SK-N-SH (cell line): Measurements from ENCODE around the gene SRCIN1. TPM values are rescaled to one million over a fixed set of nuclear protein-coding genes. Genes with fewer than 3 reads are reported as not detected.

Experiments
- CTCF ChIA-PET: fragments of 300-600, 350-600 bp; formaldehyde crosslinking; extraction: SDS; loops from one replicate; lab custom pipeline; 2021; lab: Yijun Ruan, JAX
- POLR2A ChIA-PET: fragments of 350-600 bp; sonication (Branson Sonifier 250); formaldehyde crosslinking; extraction: SDS; loops from one replicate; lab custom pipeline; 2020; ENCODE audit warnings: antibody characterized with exemption, inconsistent platforms; lab: Yijun Ruan, JAX
- DNase-seq: peaks from one replicate; pipeline ENCODE4 v3.0.0; 2012
- H2AFZ ChIP-seq: fragments of 200-600 bp; sonication (generic); 2 replicates; pipeline ENCODE4 v1.8.1; 2016; ENCODE audit warnings: antibody characterized with exemption, mild to moderate bottlenecking, low read depth
- H3F3A ChIP-seq: fragments of 200-600 bp; sonication (generic); replicated peaks from 2 replicates; pipeline ENCODE3; 2016; ENCODE audit warnings: antibody characterized with exemption, mild to moderate bottlenecking; ENCODE audit not compliant: insufficient read depth
- H3K27ac ChIP-seq, 2 experiments: fragments of 200-500 bp in 1 of 2; fragments of 200-600 bp in 1 of 2; sonication (Bioruptor generic) in 1 of 2; sonication (generic), shearing (Covaris generic) in 1 of 2; 2 replicates each; pipeline versions ENCODE4 v1.5.1 to v1.6.1; 2014 to 2016; ENCODE audit warnings: low read depth in 2 of 2, inconsistent platforms in 1 of 2, low read length in 1 of 2, mild to moderate bottlenecking in 1 of 2, mixed read lengths in 1 of 2
- H3K27me3 ChIP-seq: fragments of 200-600 bp; sonication (generic), shearing (Covaris generic); 2 replicates; pipeline ENCODE4 v1.6.1; 2016; ENCODE audit warnings: mixed run types; ENCODE audit not compliant: insufficient read depth
- H3K36me3 ChIP-seq, 2 experiments: fragments of 200-500 bp in 1 of 2; fragments of 200-600 bp in 1 of 2; sonication (Bioruptor generic) in 1 of 2; sonication (generic) in 1 of 2; replicated peaks in 1 of 2; 2 replicates each; pipeline versions ENCODE3 to v1.5.1; 2014 to 2016; ENCODE audit warnings: low read length in 1 of 2, mild to moderate bottlenecking in 1 of 2; ENCODE audit not compliant: insufficient read depth in 2 of 2, control insufficient read depth in 1 of 2
- H3K4me1 ChIP-seq, 2 experiments: fragments of 200-500 bp in 1 of 2; fragments of 200-600 bp in 1 of 2; sonication (Bioruptor generic) in 1 of 2; sonication (generic), shearing (Covaris generic) in 1 of 2; 2 replicates each; pipeline versions ENCODE4 v1.5.1 to v1.6.1; 2014 to 2016; ENCODE audit warnings: low read depth in 1 of 2, low read length in 1 of 2, mixed run types in 1 of 2; ENCODE audit not compliant: insufficient read depth in 2 of 2, control insufficient read depth in 1 of 2
- H3K4me2 ChIP-seq: fragments of 200-600 bp; sonication (generic), shearing (Covaris generic); 2 replicates; pipeline ENCODE4 v1.6.1; 2017; ENCODE audit warnings: mixed run types
- H3K4me3 ChIP-seq, 2 experiments: fragments of 200-500 bp in 1 of 2; fragments of 200-600 bp in 1 of 2; sonication (Bioruptor generic) in 1 of 2; sonication (generic), shearing (Covaris generic) in 1 of 2; 2 replicates each; pipeline versions ENCODE4 v1.5.1 to v1.8.1; 2014 to 2016; ENCODE audit warnings: low read depth in 2 of 2, inconsistent platforms in 1 of 2, low read length in 1 of 2, mild to moderate bottlenecking in 1 of 2, mixed read lengths in 1 of 2, moderate library complexity in 1 of 2
- H3K79me2 ChIP-seq: fragments of 200-600 bp; sonication (generic); 2 replicates; pipeline ENCODE4 v1.8.1; 2017; ENCODE audit warnings: mild to moderate bottlenecking; ENCODE audit not compliant: insufficient read depth
- H3K9ac ChIP-seq: fragments of 200-600 bp; sonication (generic); 2 replicates; pipeline ENCODE4 v1.6.1; 2017; ENCODE audit warnings: mixed run types
- H3K9me2 ChIP-seq: fragments of 200-600 bp; sonication (generic); 2 replicates; pipeline ENCODE4 v1.6.1; 2017; ENCODE audit warnings: mixed run types
- H3K9me3 ChIP-seq: fragments of 200-600 bp; sonication (generic); 2 replicates; pipeline ENCODE4 v1.6.1; 2017; ENCODE audit warnings: mixed run types, mild to moderate bottlenecking, moderate library complexity
- H4K20me1 ChIP-seq: fragments of 200-600 bp; sonication (generic); 2 replicates; pipeline ENCODE4 v1.6.1; 2017; ENCODE audit warnings: mild to moderate bottlenecking, mixed run types; ENCODE audit not compliant: insufficient read depth
- CTCF ChIP-seq: fragments of 200-600 bp; sonication (generic); IDR thresholded peaks from 2 replicates; pipeline ENCODE4 v1.6.1; 2017; ENCODE audit warnings: antibody characterized with exemption, mild to moderate bottlenecking, moderate library complexity
- ELF1 ChIP-seq: IDR thresholded peaks from 2 replicates; pipeline ENCODE4 v1.4.0; 2012
- FOXJ3 ChIP-seq: sonication (generic); formaldehyde crosslinking; IDR thresholded peaks from 2 replicates; pipeline ENCODE4 v1.5.1; 2020; ENCODE audit warnings: mild to moderate bottlenecking, missing genetic modification reagents
- GABPA ChIP-seq: IDR thresholded peaks from 2 replicates; pipeline ENCODE4 v1.4.0; 2012; ENCODE audit warnings: low read depth, mild to moderate bottlenecking
- GATA2 ChIP-seq: sonication (generic); formaldehyde crosslinking; IDR thresholded peaks from 2 replicates; pipeline ENCODE4 v1.5.0; 2020; ENCODE audit warnings: mild to moderate bottlenecking, missing genetic modification reagents
- IRF3 ChIP-seq: fragments of 150-350 bp; IDR thresholded peaks from 2 replicates; pipeline ENCODE4 v1.6.1; 2016; ENCODE audit warnings: mild to moderate bottlenecking, low read depth, low read length
- JUND ChIP-seq: IDR thresholded peaks from 2 replicates; pipeline ENCODE4 v1.4.0; 2012
- MAX ChIP-seq: IDR thresholded peaks from 2 replicates; pipeline ENCODE4 v1.4.0; 2012; ENCODE audit warnings: low read depth
- MEF2A ChIP-seq: IDR thresholded peaks from 2 replicates; pipeline ENCODE4 v1.4.0; 2012; ENCODE audit warnings: low read depth, borderline replicate concordance
- NFIC ChIP-seq: IDR thresholded peaks from 2 replicates; pipeline ENCODE4 v1.4.0; 2012; ENCODE audit warnings: borderline replicate concordance
- NRF1 ChIP-seq: IDR thresholded peaks from 2 replicates; pipeline ENCODE4 v1.6.1; 2012; ENCODE audit warnings: low read depth, mild to moderate bottlenecking, low read length
- PBX3 ChIP-seq: IDR thresholded peaks from 2 replicates; pipeline ENCODE4; 2012
- POLR2AphosphoS5 ChIP-seq: IDR thresholded peaks from 2 replicates; pipeline ENCODE4 v1.6.1; 2012; ENCODE audit warnings: low read depth, low read length
- RFX5 ChIP-seq: IDR thresholded peaks from 2 replicates; pipeline ENCODE4 v1.6.1; 2012; ENCODE audit warnings: mild to moderate bottlenecking, improper control_type of control experiment, low read length
- TAF1 ChIP-seq: IDR thresholded peaks from 2 replicates; pipeline ENCODE4 v1.6.1; 2012; ENCODE audit warnings: low read depth, mild to moderate bottlenecking, low read length, moderate library complexity, borderline replicate concordance
- TEAD4 ChIP-seq: IDR thresholded peaks from 2 replicates; pipeline ENCODE4 v1.4.0; 2012; ENCODE audit warnings: mild to moderate bottlenecking, borderline replicate concordance; ENCODE audit not compliant: insufficient read depth
- USF1 ChIP-seq: IDR thresholded peaks from 2 replicates; pipeline ENCODE4 v1.4.0; 2012; ENCODE audit warnings: low read depth, borderline replicate concordance
- ZBTB33 ChIP-seq: IDR thresholded peaks from 2 replicates; pipeline ENCODE4 v1.4.0; 2012; ENCODE audit warnings: low read depth, borderline replicate concordance
- WGBS: methylation state at CpG from one replicate; pipeline ENCODE4 v1.1.6; 2017; ENCODE audit warnings: low lambda C conversion rate; 5-methylcytosine and 5-hydroxymethylcytosine counted together
- polyA plus RNA-seq, 3 experiments: library from polyadenylated mRNA; depleted of rRNA; stranded (reverse); fragments of >200 nt; gene quantifications; 2 replicates each; pipeline ENCODE4 v1.2.3, GENCODE V29; 2012

The SRCIN1 gene
- polyA plus RNA-seq, 1 of the 3 experiments (the other 2 are of a cell fraction): 1.0 TPM

GRCh38 chr17:38620551-38621277 is 15.0 kb upstream of the SRCIN1 start:
- Histone ChIP-seq H3K36me3 (no peaks in the 10 kb centered on the region), H3K9ac (no peak overlapping the region), H3K79me2 (no peaks in the 10 kb centered on the region)
- TF ChIP-seq GATA2: no peak
- TF ChIP-seq USF1: no peak
- TF ChIP-seq RFX5: no peak
- no peak for TF ChIP-seq ELF1
- TF ChIP-seq NRF1: no peak
- TF ChIP-seq MEF2A: no peak
- TF ChIP-seq, all 33 proteins: peak for 0
- Histone ChIP-seq H2AFZ (no peak overlapping the region), H3K4me1 (no peaks in the 10 kb centered on the region; a peak in 1 of 4 replicates), H3K4me2 (no peak overlapping the region), H3K27ac (no peak overlapping the region), H3F3A (no peaks in the 10 kb centered on the region), H3K9me3 (no peaks in the 10 kb centered on the region), H3K4me3 (no peak overlapping the region), H4K20me1 (no peaks in the 10 kb centered on the region), H3K27me3 (peaks cover 11% of the 10 kb centered on the region; the same call in 1 of the 2 replicates), H3K9me2 (no peaks in the 10 kb centered on the region)
- POLR2A ChIA-PET: no interaction called here
- WGBS: 71% methylated on average over 12 of the region's 12 CpGs
- CTCF ChIA-PET: interaction anchor here (4.5 to 5.2 kb wide), 2 partner anchors 14 to 111 kb away, joined by 14 to 33 read pairs; partner anchors contain the start of gene SRCIN1
- DNase-seq: no peak

GRCh38 chr17:38619937-38620550 is 14.3 kb upstream of the SRCIN1 start:
- Histone ChIP-seq H3K9ac (no peak overlapping the region), H3K4me3 (no peak overlapping the region), H4K20me1 (no peaks in the 10 kb centered on the region), H3K9me3 (no peaks in the 10 kb centered on the region), H3K27me3 (peaks cover 11% of the 10 kb centered on the region; the same call in 1 of the 2 replicates), H3K4me2 (no peak overlapping the region), H3K4me1 (no peaks in the 10 kb centered on the region; a peak in 1 of 4 replicates), H3K79me2 (no peaks in the 10 kb centered on the region), H3F3A (no peaks in the 10 kb centered on the region), H3K9me2 (no peaks in the 10 kb centered on the region), H2AFZ (no peak overlapping the region), H3K36me3 (no peaks in the 10 kb centered on the region), H3K27ac (no peak overlapping the region)
- POLR2A ChIA-PET: no interaction called here
- WGBS: 76% methylated on average over 9 of the region's 9 CpGs
- DNase-seq: no peak
- CTCF ChIA-PET: interaction anchor here (0.6 to 5.2 kb wide), 5 partner anchors 13 to 110 kb away, joined by 3 to 33 read pairs (median 3); partner anchors contain the start of gene SRCIN1
- TF ChIP-seq TEAD4 (no peak), PBX3 (no peak), NFIC (no peak), USF1 (no peak), POLR2AphosphoS5 (no peak), GATA2 (no peak), GABPA (no peak), CTCF (no peak), ZBTB33 (no peak), MAX (no peak), RFX5 (no peak), JUND (no peak), FOXJ3 (CRISPR knock-in tag) (no peak), TAF1 (no peak), IRF3 (no peak)
